B cell (primary cell): Measurements from ENCODE around the gene ZNF672. TPM values are rescaled to one million over a fixed set of nuclear protein-coding genes. Genes with fewer than 3 reads are reported as not detected.

Experiments used
- ATAC-seq: fragments of 200-7000 bp; cut with Tn5 transposase; one replicate; pipeline ENCODE4 v1.10.0; 2021; ENCODE audit warnings: low read depth, mild to moderate bottlenecking, moderate number of reproducible peaks, moderate library complexity
- CTCF ChIA-PET: fragments of 350-600 bp; sonication (Branson Sonifier 250); formaldehyde crosslinking; loops from one replicate; lab custom pipeline; 2021; ENCODE audit warnings: antibody characterized with exemption, inconsistent platforms; lab: Charles Lee
- POLR2A ChIA-PET: fragments of 350-600 bp; sonication (Branson Sonifier 250); formaldehyde crosslinking; loops from one replicate; lab custom pipeline; 2021; ENCODE audit warnings: antibody characterized with exemption; lab: Charles Lee
- DNase-seq: peaks from one replicate; pipeline ENCODE4 v3.0.0; 2013
- H2AFZ ChIP-seq: 2 replicates; pipeline ENCODE4 v1.6.1; 2012; ENCODE audit warnings: mild to moderate bottlenecking, low read depth, low read length; ENCODE audit not compliant: insufficient read depth, poor library complexity, severe bottlenecking
- H3K27ac ChIP-seq, 2 donors: 1 replicate in 1 of 2; 2 replicates in 1 of 2; pipeline ENCODE4 v1.5.1; 2012 to 2013; ENCODE audit warnings: low read length in 2 of 2, mild to moderate bottlenecking in 2 of 2, moderate library complexity in 1 of 2
- H3K27me3 ChIP-seq, 4 experiments: fragments of 200-600 bp in 1 of 4; sonication (generic) in 1 of 4; replicated peaks in 1 of 4; 1 replicate in 2 of 4; 2 replicates in 2 of 4; pipeline versions ENCODE4 v1.6.1 to v1.7.0; 2013 to 2016; ENCODE audit warnings: low read length in 3 of 4, mild to moderate bottlenecking in 2 of 4, mixed read lengths in 1 of 4, moderate library complexity in 1 of 4; ENCODE audit not compliant: insufficient read depth in 4 of 4, control insufficient read depth in 3 of 4; ENCODE audit errors: control extremely low read depth in 1 of 4
- H3K36me3 ChIP-seq, 2 experiments: replicated peaks in 1 of 2; 1 replicate in 1 of 2; 2 replicates in 1 of 2; pipeline versions ENCODE4 v1.6.1 to v1.7.1; 2013; ENCODE audit warnings: low read length in 1 of 2; ENCODE audit not compliant: insufficient read depth in 2 of 2, control insufficient read depth in 1 of 2; ENCODE audit errors: control extremely low read depth in 1 of 2, extremely low read depth in 1 of 2
- H3K4me1 ChIP-seq, 2 donors: fragments of 200-600 bp in 1 of 2; sonication (generic) in 1 of 2; 1 replicate in 1 of 2; 2 replicates in 1 of 2; pipeline versions ENCODE4 v1.5.1 to v1.6.1; 2013 to 2017; ENCODE audit warnings: low read length in 2 of 2; ENCODE audit not compliant: control insufficient read depth in 2 of 2, insufficient read depth in 2 of 2
- H3K4me2 ChIP-seq: replicated peaks from 2 replicates; pipeline ENCODE3; 2012; ENCODE audit warnings: mild to moderate bottlenecking, low read depth, low read length; ENCODE audit not compliant: poor library complexity, severe bottlenecking
- H3K4me3 ChIP-seq, 5 experiments: fragments of 200-600 bp in 1 of 5; sonication (generic) in 1 of 5; 1 replicate in 3 of 5; 2 replicates in 2 of 5; pipeline versions ENCODE4 v1.5.1 to v1.7.0; 2011 to 2016; ENCODE audit warnings: low read length in 4 of 5, mild to moderate bottlenecking in 4 of 5, low read depth in 2 of 5, control low read depth in 1 of 5, moderate library complexity in 1 of 5; ENCODE audit not compliant: insufficient read depth in 1 of 5; ENCODE audit errors: control extremely low read depth in 1 of 5, extremely low read depth in 1 of 5
- H3K79me2 ChIP-seq: fragments of 200-600 bp; sonication (generic); one replicate; pipeline ENCODE4 v1.6.0; 2016; ENCODE audit warnings: low read length; ENCODE audit not compliant: control insufficient read depth, insufficient read depth
- H3K9ac ChIP-seq: fragments of 200-600 bp; sonication (generic); 2 replicates; pipeline ENCODE4 v1.6.1; 2017; ENCODE audit warnings: mild to moderate bottlenecking, low read length, moderate library complexity
- H3K9me3 ChIP-seq, 3 donors: one replicate each; pipeline versions ENCODE4 v1.6.1 to v1.7.1; 2013; ENCODE audit warnings: low read length in 2 of 3; ENCODE audit not compliant: control insufficient read depth in 2 of 3, insufficient read depth in 1 of 3; ENCODE audit errors: control extremely low read depth in 1 of 3
- H4K20me1 ChIP-seq: 2 replicates; pipeline ENCODE4 v1.6.0; 2012; ENCODE audit warnings: mild to moderate bottlenecking, low read length; ENCODE audit not compliant: insufficient read depth, control insufficient read depth, poor library complexity, severe bottlenecking
- H3K27ac Mint-ChIP-seq: one replicate; pipeline ENCODE4 v1.8.0; 2021; ENCODE audit warnings: mixed read lengths
- H3K27me3 Mint-ChIP-seq: one replicate; pipeline ENCODE4 v1.8.0; 2021; ENCODE audit warnings: mixed read lengths
- H3K4me1 Mint-ChIP-seq: one replicate; pipeline ENCODE4 v1.8.0; 2021; ENCODE audit warnings: mixed read lengths
- H3K4me3 Mint-ChIP-seq: one replicate; pipeline ENCODE4 v1.8.0; 2021; ENCODE audit warnings: mixed read lengths
- H3K9me3 Mint-ChIP-seq: one replicate; pipeline ENCODE4 v1.8.0; 2022; ENCODE audit warnings: mixed read lengths; ENCODE audit not compliant: insufficient read depth
- CTCF ChIP-seq: fragments of 200-600 bp; IDR thresholded peaks from one replicate; pipeline ENCODE4 v1.8.0; 2022; ENCODE audit warnings: antibody characterized with exemption, mild to moderate bottlenecking
- EZH2 ChIP-seq: IDR thresholded peaks from 2 replicates; pipeline ENCODE4 v1.6.1; 2012; ENCODE audit warnings: borderline replicate concordance, low read depth, mild to moderate bottlenecking, moderate library complexity, low read length; ENCODE audit not compliant: insufficient read depth, poor library complexity, severe bottlenecking
- WGBS: methylation state at CpG from one replicate; pipeline ENCODE4 v1.1.5; 2013; ENCODE audit warnings: missing lambda C conversion rate; ENCODE audit not compliant: insufficient coverage; 5-methylcytosine and 5-hydroxymethylcytosine counted together
- intact Hi-C: fragments of 100-400 bp; cut with micrococcal nuclease; formaldehyde crosslinking; loops from one replicate; pipeline ENCODE4 v1.10.0; 2022
- polyA plus RNA-seq: library from polyadenylated mRNA; depleted of rRNA; stranded (reverse); fragments of >200 nt; gene quantifications from 2 replicates; pipeline ENCODE4 v1.2.3, GENCODE V29; 2012
- total RNA-seq, 2 donors: library from RNA; stranded (reverse); fragments of 120-200 nt in 1 of 2; gene quantifications; 1 replicate in 1 of 2; 2 replicates in 1 of 2; pipeline versions ENCODE4 v1.2.3 to v1.2.4, GENCODE V29; 2013 to 2022

ZNF672 gene
- total and polyA plus RNA-seq, 2 donors (not counting 1 experiment from before 2014, with no cell fraction given): 46.4 to 56.3 TPM

- H3K9ac ChIP-seq: no peak overlapping the region
- Mint-ChIP-seq H3K9me3 (no peaks in the 10 kb centered on the region), H3K27ac (no peak overlapping the region), H3K4me1 (peaks cover 3% of the 10 kb centered on the region), H3K27me3 (no peaks in the 10 kb centered on the region), H3K4me3 (no peak overlapping the region)
- peaks cover 15 to 16% of the 10 kb centered on the region in 2 donors for H3K4me1 ChIP-seq
- no peak overlapping the region for H3K4me3 ChIP-seq
- no peaks in the 10 kb centered on the region for H3K27me3 ChIP-seq
- TF ChIP-seq EZH2 (no peak), CTCF (no peak)
- WGBS: no CpG with 5 or more reads among the region's 1 CpG
- peaks cover 9% of the 10 kb centered on the region for H3K79me2 ChIP-seq
- H4K20me1 ChIP-seq: no peaks in the 10 kb centered on the region
- H3K4me2 ChIP-seq: no peak overlapping the region
- POLR2A ChIA-PET: no interaction called here
- intact Hi-C loops: no loop called here
- H3K27ac ChIP-seq: no peak overlapping the region
- DNase-seq (no peak), ATAC-seq (no peak)
- CTCF ChIA-PET: interaction anchor here (1.3 kb wide), 1 partner anchor 27 kb away, joined by 3 read pairs; no protein-coding TSS in a partner anchor
- H2AFZ ChIP-seq: no peak overlapping the region
- H3K36me3 ChIP-seq: no peaks in the 10 kb centered on the region
- H3K9me3 ChIP-seq: no peaks in the 10 kb centered on the region
These were observed 6.2 kb upstream of the ZNF672 start for GRCh38 chr1:248831842-248832241.

- Mint-ChIP-seq H3K4me1 (peaks cover 6% of the 10 kb centered on the region), H3K4me3 (no peak overlapping the region), H3K27me3 (no peaks in the 10 kb centered on the region), H3K9me3 (no peaks in the 10 kb centered on the region), H3K27ac (no peak overlapping the region)
- intact Hi-C loops: no loop called here
- Histone ChIP-seq H3K27me3 (no peaks in the 10 kb centered on the region), H3K36me3 (no peaks in the 10 kb centered on the region), H3K4me3 (no peak overlapping the region), H2AFZ (peak overlapping the region; percentile 27), H3K79me2 (peaks cover 25% of the 10 kb centered on the region), H3K9ac (no peak overlapping the region), H3K4me1 (peaks cover 21% of the 10 kb centered on the region in 2 donors), H3K9me3 (no peaks in the 10 kb centered on the region), H4K20me1 (no peaks in the 10 kb centered on the region), H3K4me2 (peak overlapping the region; percentile 20), H3K27ac (peak overlapping the region in 1 of 2 donors; percentile 31)
- POLR2A ChIA-PET: no interaction called here
- ATAC-seq: no peak
- 6% methylated on average over 1 of the region's 7 CpGs for WGBS
- CTCF ChIA-PET: interaction anchor here (0.9 kb wide), 1 partner anchor 210 kb away, joined by 3 read pairs; no protein-coding TSS in a partner anchor
- no peak for DNase-seq
- no peak for TF ChIP-seq EZH2
- TF ChIP-seq CTCF: no peak
These were observed 3.6 kb upstream of the ZNF672 start for GRCh38 chr1:248834343-248834940.
